Medulla oblongata (tissue), 1 donor: Measurements from ENCODE around the gene SH3RF2.
A peak's percentile ranks its signal among the peaks of the same experiment; 100 is the strongest.
"Not testable (repeated sequence)": the region's sequence is repeated elsewhere in the genome, so short reads cannot be mapped to it uniquely, and the experiment has no call there.

Experiments used
- DNase-seq: peaks from one replicate; pipeline ENCODE4 v3.0.0-alpha.2; 2015; ENCODE audit errors: extremely low spot score

The SH3RF2 gene

GRCh38 chr5:145978708-145979107, 42.3 kb downstream of the SH3RF2 start:
- no peak for DNase-seq

GRCh38 chr5:145979270-145980223, 43.2 kb downstream of the SH3RF2 start:
- no peak for DNase-seq

- DNase-seq: no peak
Observed at GRCh38 chr5:145980259-145980658, 43.9 kb downstream of the SH3RF2 start.

GRCh38 chr5:145980718-145981117, 44.3 kb downstream of the SH3RF2 start:
- no peak for DNase-seq

- no peak for DNase-seq
Observed at GRCh38 chr5:145981589-145982571, 45.5 kb downstream of the SH3RF2 start.

GRCh38 chr5:145982572-145983318, 46.4 kb downstream of the SH3RF2 start:
- DNase-seq: no peak

- no peak for DNase-seq
Observed at GRCh38 chr5:145983446-145983845, 47.1 kb downstream of the SH3RF2 start.

GRCh38 chr5:145984072-145984471, 47.7 kb downstream of the SH3RF2 start:
- DNase-seq: peak; percentile 71

GRCh38 chr5:145987856-145988255, 51.5 kb downstream of the SH3RF2 start:
- no peak for DNase-seq

- DNase-seq: no peak
Observed at GRCh38 chr5:145988993-145989392, 52.6 kb downstream of the SH3RF2 start.

GRCh38 chr5:145989428-145989827, 53.0 kb downstream of the SH3RF2 start:
- no peak for DNase-seq

- DNase-seq: no peak
Observed at GRCh38 chr5:145990170-145990569, 53.8 kb downstream of the SH3RF2 start.

GRCh38 chr5:145991044-145991575, 54.7 kb downstream of the SH3RF2 start:
- DNase-seq: no peak

- not testable (repeated sequence) for DNase-seq
Observed at GRCh38 chr5:145993538-145993937, 57.2 kb downstream of the SH3RF2 start.

- no peak for DNase-seq
Observed at GRCh38 chr5:145996135-145996534, 59.8 kb downstream of the SH3RF2 start.

- DNase-seq: no peak
Observed at GRCh38 chr5:145999208-145999607, 62.8 kb downstream of the SH3RF2 start.

GRCh38 chr5:146000072-146000471, 63.7 kb downstream of the SH3RF2 start:
- DNase-seq: no peak

GRCh38 chr5:146001544-146002190, 65.3 kb downstream of the SH3RF2 start:
- DNase-seq: no peak

GRCh38 chr5:146002491-146002890, 66.1 kb downstream of the SH3RF2 start:
- no peak for DNase-seq

- DNase-seq: no peak
Observed at GRCh38 chr5:146003852-146004251, 67.5 kb downstream of the SH3RF2 start.

GRCh38 chr5:146005264-146005663, 68.9 kb downstream of the SH3RF2 start:
- DNase-seq: no peak
